Middle frontal gyrus (tissue), 1 donor: ENCODE data around the gene GTSF1L.

Experiments
- DNase-seq: peaks from one replicate; pipeline ENCODE4 v3.0.0-alpha.2; 2015; ENCODE audit warnings: low spot score; ENCODE audit errors: extremely low spot score

Gene GTSF1L

GRCh38 chr20:43746344-43747137 lies 19.7 kb upstream of the GTSF1L start:
- DNase-seq: no peak

GRCh38 chr20:43744966-43745730 lies 18.3 kb upstream of the GTSF1L start:
- DNase-seq: no peak

- DNase-seq: no peak
Observed at GRCh38 chr20:43744151-43744611, 17.4 kb upstream of the GTSF1L start.

- DNase-seq: no peak
Observed at GRCh38 chr20:43740642-43741041, 13.8 kb upstream of the GTSF1L start.

- DNase-seq: no peak
Observed at GRCh38 chr20:43739148-43739749, 12.4 kb upstream of the GTSF1L start.

GRCh38 chr20:43737925-43738324 lies 11.1 kb upstream of the GTSF1L start:
- DNase-seq: no peak

GRCh38 chr20:43736588-43737158 lies 9.9 kb upstream of the GTSF1L start:
- no peak for DNase-seq

GRCh38 chr20:43731927-43732326 lies 5.1 kb upstream of the GTSF1L start:
- DNase-seq: no peak

GRCh38 chr20:43731469-43731868 lies 4.7 kb upstream of the GTSF1L start:
- DNase-seq: no peak

GRCh38 chr20:43728686-43729255 lies 2.0 kb upstream of the GTSF1L start:
- DNase-seq: no peak

GRCh38 chr20:43727980-43728590 lies 1.3 kb upstream of the GTSF1L start:
- DNase-seq: no peak

- DNase-seq: no peak
Observed at GRCh38 chr20:43726333-43726732, 469 bp downstream of the GTSF1L start.

- DNase-seq: no peak
Observed at GRCh38 chr20:43725666-43726065, 1.1 kb downstream of the GTSF1L start.

GRCh38 chr20:43724383-43724782 lies 2.4 kb downstream of the GTSF1L start:
- DNase-seq: no peak

- no peak for DNase-seq
Observed at GRCh38 chr20:43723735-43724134, 3.1 kb downstream of the GTSF1L start.

- no peak for DNase-seq
Observed at GRCh38 chr20:43723186-43723585, 3.6 kb downstream of the GTSF1L start.

- no peak for DNase-seq
Observed at GRCh38 chr20:43722153-43722505, 4.7 kb downstream of the GTSF1L start.

- DNase-seq: no peak
Observed at GRCh38 chr20:43721429-43722152, 5.2 kb downstream of the GTSF1L start.

GRCh38 chr20:43721097-43721428 lies 5.7 kb downstream of the GTSF1L start:
- no peak for DNase-seq

- DNase-seq: no peak
Observed at GRCh38 chr20:43720007-43720406, 6.8 kb downstream of the GTSF1L start.

- DNase-seq: no peak
Observed at GRCh38 chr20:43717616-43717995, 9.2 kb downstream of the GTSF1L start.
